Measurements from ENCODE around the gene PNP. TPM values are rescaled to one million over a fixed set of nuclear protein-coding genes. Genes with fewer than 3 reads are reported as not detected.

Gene PNP
- total RNA-seq, 1 donor from 2014 or later: 56.8 TPM

- no peaks in the 10 kb centered on the region for H3K9me3 Mint-ChIP-seq (ENCODE audit: unreplicated experiment)
- peaks cover 37% of the 10 kb centered on the region for H3K27me3 Mint-ChIP-seq (ENCODE audit: low read depth, unreplicated experiment)
- Histone ChIP-seq H3K9ac (ENCODE audit: low read length) (no peak overlapping the region), H3K4me3 (ENCODE audit: insufficient read depth, low read depth, low read length) (no peak overlapping the region), H3K36me3 (ENCODE audit: insufficient read depth, low read length) (no peaks in the 10 kb centered on the region), H3K4me1 (ENCODE audit: insufficient read depth, low read length) (peaks cover 15% of the 10 kb centered on the region), H2AFZ (ENCODE audit: low read depth, low read length) (no peak overlapping the region), H3K27ac (ENCODE audit: low read depth, low read length) (no peak overlapping the region), H3K79me2 (ENCODE audit: insufficient read depth, low read length) (no peaks in the 10 kb centered on the region), H3K27me3 (ENCODE audit: insufficient read depth, low read length) (no peaks in the 10 kb centered on the region), H3K9me3 (ENCODE audit: insufficient read depth, low read depth, low read length) (no peaks in the 10 kb centered on the region), H3K4me2 (ENCODE audit: low read length) (peak overlapping the region; percentile 8), H4K20me1 (ENCODE audit: insufficient read depth, low read length) (no peaks in the 10 kb centered on the region)
- H3K4me3 Mint-ChIP-seq (ENCODE audit: unreplicated experiment): no peak overlapping the region
- DNase-seq (ENCODE audit: low read depth) (peak; percentile 29), FAIRE-seq (no peak)
- no peak overlapping the region for H3K27ac Mint-ChIP-seq (ENCODE audit: unreplicated experiment)
- no peaks in the 10 kb centered on the region for H3K4me1 Mint-ChIP-seq (ENCODE audit: low read depth, unreplicated experiment)
- TF ChIP-seq, protein P1, sequence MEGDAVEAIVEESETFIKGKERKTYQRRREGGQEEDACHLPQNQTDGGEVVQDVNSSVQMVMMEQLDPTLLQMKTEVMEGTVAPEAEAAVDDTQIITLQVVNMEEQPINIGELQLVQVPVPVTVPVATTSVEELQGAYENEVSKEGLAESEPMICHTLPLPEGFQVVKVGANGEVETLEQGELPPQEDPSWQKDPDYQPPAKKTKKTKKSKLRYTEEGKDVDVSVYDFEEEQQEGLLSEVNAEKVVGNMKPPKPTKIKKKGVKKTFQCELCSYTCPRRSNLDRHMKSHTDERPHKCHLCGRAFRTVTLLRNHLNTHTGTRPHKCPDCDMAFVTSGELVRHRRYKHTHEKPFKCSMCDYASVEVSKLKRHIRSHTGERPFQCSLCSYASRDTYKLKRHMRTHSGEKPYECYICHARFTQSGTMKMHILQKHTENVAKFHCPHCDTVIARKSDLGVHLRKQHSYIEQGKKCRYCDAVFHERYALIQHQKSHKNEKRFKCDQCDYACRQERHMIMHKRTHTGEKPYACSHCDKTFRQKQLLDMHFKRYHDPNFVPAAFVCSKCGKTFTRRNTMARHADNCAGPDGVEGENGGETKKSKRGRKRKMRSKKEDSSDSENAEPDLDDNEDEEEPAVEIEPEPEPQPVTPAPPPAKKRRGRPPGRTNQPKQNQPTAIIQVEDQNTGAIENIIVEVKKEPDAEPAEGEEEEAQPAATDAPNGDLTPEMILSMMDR (IDR thresholded peaks at IDR 0.05; ENCODE audit: insufficient read depth, low read depth, low read length): no peak
- TF ChIP-seq EZH2 (IDR thresholded peaks at IDR 0.05; ENCODE audit: insufficient read depth, low read length): no peak
- H3K36me3 Mint-ChIP-seq (ENCODE audit: low read depth, unreplicated experiment): no peaks in the 10 kb centered on the region
These were observed 32.8 kb upstream of the PNP start for GRCh38 chr14:20436363-20436755.

DNA sequence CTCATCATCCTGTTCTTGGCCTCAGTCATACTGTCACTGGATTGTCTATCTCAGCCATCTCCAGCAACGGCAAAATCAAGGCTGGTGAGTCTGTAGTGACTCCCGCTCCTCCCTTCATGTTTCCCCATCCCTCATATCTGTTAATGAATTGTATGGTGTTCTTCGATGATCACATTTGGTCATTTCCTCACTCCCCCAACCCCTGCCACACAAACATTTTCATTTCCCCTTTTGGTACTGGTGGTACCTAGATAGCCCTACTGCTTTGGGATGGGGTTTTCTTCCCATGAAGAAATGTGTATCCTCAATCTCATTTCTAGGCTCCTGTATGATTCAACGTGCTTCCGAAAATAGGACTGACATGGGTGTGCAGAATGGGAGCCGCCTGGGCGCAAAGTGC, 30.5 kb upstream of the PNP start:
- FAIRE-seq: no peak
- no peak overlapping the region for H2AFZ ChIP-seq (ENCODE audit: low read depth, low read length)
- no peak overlapping the region for H3K4me3 ChIP-seq (ENCODE audit: insufficient read depth, low read depth, low read length)
- Mint-ChIP-seq H3K36me3 (ENCODE audit: low read depth, unreplicated experiment) (peaks cover 7% of the 10 kb centered on the region), H3K27me3 (ENCODE audit: low read depth, unreplicated experiment) (peaks cover 37% of the 10 kb centered on the region), H3K27ac (ENCODE audit: unreplicated experiment) (no peak overlapping the region), H3K4me1 (ENCODE audit: low read depth, unreplicated experiment) (no peaks in the 10 kb centered on the region), H3K4me3 (ENCODE audit: unreplicated experiment) (peak overlapping the region; percentile 36), H3K9me3 (ENCODE audit: unreplicated experiment) (no peaks in the 10 kb centered on the region)
- no peaks in the 10 kb centered on the region for H4K20me1 ChIP-seq (ENCODE audit: insufficient read depth, low read length)
- H3K79me2 ChIP-seq (ENCODE audit: insufficient read depth, low read length): no peaks in the 10 kb centered on the region
- no peak for DNase-seq (ENCODE audit: low read depth)
- no peaks in the 10 kb centered on the region for H3K36me3 ChIP-seq (ENCODE audit: insufficient read depth, low read length)
- H3K9me3 ChIP-seq (ENCODE audit: insufficient read depth, low read depth, low read length): no peaks in the 10 kb centered on the region
- H3K27me3 ChIP-seq (ENCODE audit: insufficient read depth, low read length): no peaks in the 10 kb centered on the region
- no peak overlapping the region for H3K4me2 ChIP-seq (ENCODE audit: low read length)
- TF ChIP-seq EZH2 (IDR thresholded peaks at IDR 0.05; ENCODE audit: insufficient read depth, low read length): no peak
- TF ChIP-seq, protein P1 (IDR thresholded peaks at IDR 0.05; ENCODE audit: insufficient read depth, low read depth, low read length): no peak
- H3K27ac ChIP-seq (ENCODE audit: low read depth, low read length): no peak overlapping the region
- H3K4me1 ChIP-seq (ENCODE audit: insufficient read depth, low read length): peaks cover 15% of the 10 kb centered on the region
- H3K9ac ChIP-seq (ENCODE audit: low read length): no peak overlapping the region

DNA sequence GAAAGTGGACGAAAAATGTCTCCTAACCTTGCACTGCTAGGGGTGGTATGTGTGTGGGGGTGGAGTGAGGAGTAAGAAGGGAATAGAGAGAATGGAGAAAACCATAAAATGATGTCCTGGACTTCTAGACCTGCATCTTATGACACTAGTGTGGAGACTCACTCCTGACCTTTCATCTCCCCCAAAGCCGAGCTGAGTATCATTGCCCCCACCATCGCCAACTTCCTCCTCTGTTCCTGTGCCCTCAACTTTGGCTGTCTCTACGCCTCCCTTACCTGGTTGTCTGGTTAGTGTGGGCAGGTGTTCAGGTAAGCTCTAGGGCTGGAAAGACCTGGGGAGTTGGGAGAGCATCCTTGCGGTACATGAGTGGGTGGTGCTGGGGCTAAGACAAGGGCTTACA, 28.7 kb upstream of the PNP start:
- Histone ChIP-seq H3K36me3 (ENCODE audit: insufficient read depth, low read length) (peaks cover under 1% of the 10 kb centered on the region), H3K79me2 (ENCODE audit: insufficient read depth, low read length) (no peaks in the 10 kb centered on the region), H3K4me3 (ENCODE audit: insufficient read depth, low read depth, low read length) (no peak overlapping the region), H2AFZ (ENCODE audit: low read depth, low read length) (no peak overlapping the region), H3K9ac (ENCODE audit: low read length) (no peak overlapping the region), H3K4me1 (ENCODE audit: insufficient read depth, low read length) (peaks cover 8% of the 10 kb centered on the region), H3K9me3 (ENCODE audit: insufficient read depth, low read depth, low read length) (no peaks in the 10 kb centered on the region), H3K4me2 (ENCODE audit: low read length) (no peak overlapping the region), H3K27ac (ENCODE audit: low read depth, low read length) (no peak overlapping the region), H4K20me1 (ENCODE audit: insufficient read depth, low read length) (no peaks in the 10 kb centered on the region), H3K27me3 (ENCODE audit: insufficient read depth, low read length) (no peaks in the 10 kb centered on the region)
- H3K9me3 Mint-ChIP-seq (ENCODE audit: unreplicated experiment): no peaks in the 10 kb centered on the region
- DNase-seq (ENCODE audit: low read depth): no peak
- peaks cover 28% of the 10 kb centered on the region for H3K27me3 Mint-ChIP-seq (ENCODE audit: low read depth, unreplicated experiment)
- no peak for FAIRE-seq
- H3K4me3 Mint-ChIP-seq (ENCODE audit: unreplicated experiment): no peak overlapping the region
- H3K4me1 Mint-ChIP-seq (ENCODE audit: low read depth, unreplicated experiment): no peaks in the 10 kb centered on the region
- H3K36me3 Mint-ChIP-seq (ENCODE audit: low read depth, unreplicated experiment): peaks cover 7% of the 10 kb centered on the region
- no peak overlapping the region for H3K27ac Mint-ChIP-seq (ENCODE audit: unreplicated experiment)
- TF ChIP-seq EZH2 (IDR thresholded peaks at IDR 0.05; ENCODE audit: insufficient read depth, low read length): no peak
- TF ChIP-seq, protein P1 (IDR thresholded peaks at IDR 0.05; ENCODE audit: insufficient read depth, low read depth, low read length): no peak
